NCI-H128 (cell line): Measurements from ENCODE around the gene WDR5B.

Experiments
- DNase-seq: peaks from one replicate; lab custom pipeline; 2025; ENCODE audit not compliant: unreplicated experiment; lab: John Stamatoyannopoulos, UW

Gene WDR5B

DNA sequence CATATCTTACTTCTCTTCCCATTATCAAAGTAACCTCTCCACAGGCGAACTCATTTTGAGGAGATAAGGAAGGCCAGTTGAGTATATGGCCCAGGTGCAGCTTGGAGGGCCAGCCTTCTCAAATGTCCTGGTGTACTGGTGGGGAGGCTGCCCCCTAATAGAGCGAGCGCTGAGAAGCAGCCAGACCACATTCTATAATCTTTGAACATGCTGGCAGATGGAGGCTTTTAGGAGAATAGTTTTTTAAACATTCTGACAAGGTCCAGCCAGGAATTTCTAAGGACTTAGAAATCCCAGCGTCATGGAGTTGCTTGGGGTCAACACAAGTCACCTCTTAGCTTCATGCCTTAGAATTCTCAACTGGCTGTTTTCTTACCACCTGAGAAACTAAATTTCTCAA, 5.8 kb downstream of the WDR5B start:
- DNase-seq: no peak

DNA sequence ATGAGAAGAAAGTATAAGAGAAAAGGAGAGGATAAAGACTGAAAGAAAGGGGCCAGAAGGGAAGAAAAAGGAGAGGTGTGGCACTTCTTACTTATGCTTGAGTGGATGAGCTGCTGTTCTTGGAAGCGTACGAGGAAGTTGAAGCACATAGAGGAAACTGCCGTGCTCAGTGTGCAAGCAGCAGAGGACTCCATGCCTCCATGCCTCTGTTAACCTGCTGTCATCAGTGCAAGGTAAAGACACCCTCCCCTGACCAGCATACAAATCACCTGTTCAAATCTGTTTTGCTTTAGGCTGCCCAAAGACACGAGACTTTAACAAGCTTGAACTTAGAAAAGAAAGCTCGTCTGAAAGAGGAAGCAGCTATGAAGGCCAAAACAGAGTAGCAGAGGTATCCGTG, 6.4 kb downstream of the WDR5B start:
- DNase-seq: no peak

DNA sequence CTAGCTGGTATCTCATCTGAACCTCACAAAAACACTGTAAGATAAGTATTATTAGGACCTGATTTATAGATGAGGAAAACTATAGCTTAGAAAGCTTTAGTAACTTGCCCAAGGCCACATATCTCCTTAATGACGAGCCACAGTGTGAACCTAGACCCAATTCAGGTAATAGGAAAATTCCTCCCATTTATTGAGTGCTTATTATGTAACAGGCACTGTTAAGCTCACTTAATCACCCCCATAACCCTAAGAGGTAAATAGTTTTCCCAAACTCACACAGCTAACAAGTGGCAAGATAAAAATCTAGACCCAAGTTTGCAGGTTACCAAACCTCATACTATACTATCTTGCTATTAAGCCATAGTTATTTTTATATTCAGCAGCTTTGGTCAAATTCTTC, 7.9 kb downstream of the WDR5B start:
- DNase-seq: no peak

DNA sequence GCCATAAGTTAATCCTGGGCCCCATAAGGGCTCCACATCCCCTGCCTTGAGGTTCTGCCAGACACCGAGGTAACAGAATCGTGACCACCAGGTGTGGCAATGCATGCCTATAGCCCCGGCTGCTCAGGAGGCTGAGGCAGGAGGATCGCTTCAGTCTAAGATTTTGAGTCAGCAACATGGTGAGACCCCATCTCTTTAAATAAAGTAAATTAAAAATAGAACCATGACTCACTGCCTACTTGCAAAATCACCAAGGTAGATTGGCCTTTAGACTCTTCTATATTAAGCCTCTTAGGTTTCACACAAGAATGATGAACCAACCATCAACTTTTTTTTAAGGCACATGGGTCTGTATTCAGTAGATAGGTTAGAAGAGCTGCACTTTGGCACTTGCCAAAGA, 9.7 kb downstream of the WDR5B start:
- DNase-seq: no peak

DNA sequence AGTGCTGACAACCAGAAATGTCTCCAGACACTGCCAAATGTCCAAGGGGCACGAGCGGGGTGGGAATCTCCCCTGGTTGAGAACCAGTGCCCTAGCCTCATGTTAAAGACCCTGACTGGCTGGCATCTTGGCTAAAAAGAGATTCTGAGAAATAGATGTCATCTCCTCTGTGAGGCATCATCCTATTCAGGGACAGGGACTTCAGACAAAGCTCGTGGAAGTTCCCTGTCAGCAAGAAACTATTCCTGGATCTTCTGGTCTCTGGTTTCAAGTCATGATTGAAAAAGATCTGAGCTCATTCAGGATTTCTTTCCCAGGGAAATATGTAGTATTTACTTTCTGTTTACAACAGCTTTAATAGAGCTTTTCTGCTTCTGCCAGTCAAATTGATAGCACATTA, 10.8 kb downstream of the WDR5B start:
- DNase-seq: no peak

DNA sequence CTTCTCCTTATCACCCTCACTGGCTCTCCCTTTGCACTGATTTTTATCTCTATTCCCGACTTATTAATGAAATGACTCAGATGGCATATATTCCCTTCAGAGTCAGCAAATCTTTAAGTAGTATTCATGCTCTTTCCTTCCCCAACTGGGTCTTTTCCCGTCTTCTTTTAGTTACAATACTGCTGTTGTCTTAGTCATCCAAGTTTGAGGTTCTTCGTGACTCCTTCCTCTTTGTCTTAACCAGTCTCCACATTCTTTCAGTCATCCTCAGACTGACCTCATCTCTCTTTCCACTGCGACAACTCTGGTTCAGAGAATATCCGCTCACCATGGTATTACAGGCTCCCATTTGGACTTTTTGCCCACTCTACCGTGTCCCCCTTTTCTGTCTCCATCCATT, 12.4 kb downstream of the WDR5B start:
- no peak for DNase-seq

DNA sequence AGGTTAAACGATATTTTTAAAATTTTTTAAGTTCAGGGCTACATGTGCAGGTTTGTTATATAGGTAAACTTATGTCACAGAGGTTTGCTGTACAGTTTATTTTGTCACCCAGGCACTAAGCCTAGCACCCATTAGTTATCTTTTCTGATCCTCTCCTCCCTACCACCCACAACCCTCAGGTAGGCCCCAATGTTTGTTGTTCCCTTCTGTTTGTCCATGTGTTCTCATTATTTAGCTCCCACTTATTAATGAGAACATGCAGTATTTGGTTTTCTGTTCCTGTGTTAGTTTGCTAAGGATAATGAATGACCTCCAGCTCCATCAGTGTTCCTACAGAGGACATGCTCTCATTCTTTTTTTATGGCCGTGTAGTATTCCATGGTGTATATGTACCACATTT, 16.9 kb downstream of the WDR5B start:
- DNase-seq: no peak

DNA sequence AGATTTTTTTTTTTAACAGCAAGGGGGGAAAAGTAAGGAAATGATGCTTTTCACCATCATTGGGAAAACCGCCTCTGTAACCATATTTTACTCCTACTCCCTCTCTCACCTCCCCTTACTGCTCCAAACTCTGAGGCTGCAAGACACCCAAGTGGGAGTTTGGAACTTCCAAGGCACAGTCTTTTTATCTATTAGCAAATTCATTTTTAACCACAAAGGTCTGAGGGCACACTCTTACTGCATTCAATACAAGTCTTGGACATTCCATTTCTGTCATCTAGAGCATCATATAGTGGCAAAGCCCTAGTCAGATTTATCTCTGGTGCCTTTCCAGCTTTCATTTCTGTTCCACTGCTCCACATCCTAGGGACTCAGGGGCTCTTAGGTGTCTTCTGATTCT, 18.7 kb downstream of the WDR5B start:
- DNase-seq: no peak

DNA sequence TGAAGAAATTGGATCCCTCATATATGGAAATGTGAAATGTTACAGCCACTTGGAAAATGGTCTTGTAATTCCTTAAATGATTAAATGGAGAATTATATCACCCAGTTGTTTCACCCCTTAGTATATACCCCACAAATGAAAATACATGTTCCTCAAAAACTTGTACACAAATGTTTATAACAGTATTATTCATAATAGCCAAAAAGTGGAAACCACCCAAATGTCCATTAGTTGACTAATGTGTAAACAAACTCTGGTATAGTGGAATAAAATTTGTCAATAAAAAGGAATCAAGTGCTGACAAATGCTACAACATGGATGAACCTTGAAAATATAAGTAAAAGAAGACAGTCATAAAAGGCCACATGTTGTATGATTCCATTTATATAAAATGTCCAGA, 19.4 kb downstream of the WDR5B start:
- DNase-seq: no peak

DNA sequence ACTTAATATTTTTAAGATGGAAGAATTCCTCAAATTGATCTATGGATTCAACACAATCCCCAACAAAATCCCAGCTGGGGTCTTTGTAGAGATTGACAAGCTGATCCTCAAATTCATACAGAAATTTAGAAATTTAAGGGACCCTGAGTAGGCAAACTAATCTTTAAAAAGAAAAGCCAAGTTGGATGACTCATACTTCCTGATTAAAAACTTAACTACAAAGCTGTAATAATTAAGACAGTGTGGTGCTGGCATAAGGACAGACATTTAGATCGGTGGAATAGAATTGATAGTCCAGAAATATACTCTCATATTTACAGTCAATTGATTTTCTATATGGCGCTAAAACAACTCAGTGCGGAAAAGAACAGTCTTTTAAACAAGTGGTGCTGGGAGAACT, 20.3 kb downstream of the WDR5B start:
- no peak for DNase-seq

DNA sequence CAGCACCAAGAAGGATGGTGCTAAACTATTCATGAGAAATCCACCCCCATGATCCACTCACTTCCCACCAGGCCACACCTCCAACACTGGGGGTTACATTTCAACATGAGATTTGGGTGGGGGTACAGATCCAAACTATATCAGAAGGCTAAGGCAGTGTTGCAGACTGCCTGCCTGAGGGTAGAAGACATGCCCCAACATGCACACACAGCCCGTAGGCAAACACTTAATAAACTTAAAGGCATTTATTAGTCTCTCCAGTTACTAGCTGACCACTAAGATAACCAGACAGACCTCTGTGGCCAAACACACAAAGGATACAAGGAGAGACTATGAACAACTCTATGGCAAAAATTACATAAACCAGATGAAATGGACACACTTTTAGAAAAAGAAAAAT, 21.7 kb downstream of the WDR5B start:
- DNase-seq: no peak

DNA sequence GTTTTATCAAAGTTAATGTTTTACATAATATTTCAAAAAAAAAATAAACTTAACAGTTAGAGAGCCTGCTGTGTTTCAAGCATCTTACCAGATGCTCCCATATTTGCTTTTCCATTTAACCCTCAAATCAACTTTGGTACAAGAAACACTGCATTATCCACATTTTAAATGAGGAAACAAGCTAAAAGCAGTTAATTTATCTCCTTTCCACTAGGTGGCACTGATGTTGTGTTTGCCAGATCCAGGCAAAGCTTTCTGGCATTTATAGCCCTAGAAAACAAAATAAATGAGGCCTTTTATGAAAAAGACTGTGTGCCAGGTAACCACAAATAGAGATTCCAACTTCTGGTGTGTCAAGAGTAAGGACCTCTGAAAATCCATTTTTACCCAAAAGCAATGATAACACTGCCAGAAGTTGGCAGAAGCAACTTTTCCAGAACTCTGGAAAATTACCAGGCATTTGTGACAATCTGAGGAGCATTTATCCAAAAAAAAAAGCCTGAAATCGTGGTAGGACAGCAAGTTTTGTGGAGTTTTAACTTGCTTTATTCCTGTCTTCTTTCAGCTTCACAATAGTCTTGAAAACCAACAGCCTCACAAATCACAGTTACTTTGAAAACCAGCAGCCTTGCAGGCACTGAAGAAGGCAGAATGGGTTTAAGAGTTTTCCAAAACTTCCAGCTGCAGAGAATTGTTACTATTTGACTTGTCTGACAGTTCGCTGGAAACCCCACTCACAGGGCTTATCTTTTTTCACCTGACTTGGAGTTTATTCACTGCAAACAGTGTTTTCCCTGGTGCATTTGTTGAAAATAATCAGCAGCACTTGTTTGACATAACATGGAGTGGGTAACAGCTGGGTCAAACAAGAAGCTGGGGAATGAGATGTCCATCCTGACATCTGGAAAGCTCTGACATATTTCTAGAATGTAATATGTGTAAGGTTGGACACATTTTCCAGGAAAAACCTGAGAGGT, 22.7 kb downstream of the WDR5B start:
- no peak for DNase-seq

DNA sequence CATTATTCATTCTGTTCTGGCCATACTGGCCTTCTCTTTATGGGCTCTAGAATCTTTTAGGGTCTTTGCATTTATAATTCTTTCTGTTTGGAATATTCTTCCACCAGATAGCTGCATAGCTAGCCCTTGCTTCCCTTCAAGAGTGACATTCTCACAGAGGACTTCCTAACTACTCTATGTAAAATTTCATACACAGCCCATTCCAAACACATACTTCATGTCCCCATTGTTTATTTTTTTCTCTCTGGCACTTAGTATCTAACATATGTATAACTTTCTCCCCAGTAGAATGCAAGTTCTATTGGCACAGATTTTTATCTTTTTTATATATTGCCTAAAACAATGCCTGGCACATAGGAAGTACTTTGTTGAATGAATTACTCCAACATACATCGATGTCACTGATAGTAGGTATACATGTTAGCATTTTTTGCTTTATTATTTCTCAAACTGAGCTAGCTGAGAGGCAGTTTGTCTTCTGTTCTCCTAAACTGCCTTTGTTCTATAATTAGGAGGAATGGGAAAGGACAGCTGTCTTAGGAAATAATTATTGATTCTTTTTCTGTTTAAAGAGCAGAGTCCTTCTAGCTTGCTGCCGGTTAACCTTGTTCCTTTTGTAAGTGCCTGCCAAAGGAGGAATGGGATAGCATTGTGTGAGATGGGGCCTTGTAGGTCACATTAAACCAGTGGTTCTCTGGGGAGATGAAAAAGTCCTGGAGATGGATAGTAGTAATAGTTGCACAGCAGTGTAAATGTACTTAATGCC, 24.0 kb downstream of the WDR5B start:
- no peak for DNase-seq

DNA sequence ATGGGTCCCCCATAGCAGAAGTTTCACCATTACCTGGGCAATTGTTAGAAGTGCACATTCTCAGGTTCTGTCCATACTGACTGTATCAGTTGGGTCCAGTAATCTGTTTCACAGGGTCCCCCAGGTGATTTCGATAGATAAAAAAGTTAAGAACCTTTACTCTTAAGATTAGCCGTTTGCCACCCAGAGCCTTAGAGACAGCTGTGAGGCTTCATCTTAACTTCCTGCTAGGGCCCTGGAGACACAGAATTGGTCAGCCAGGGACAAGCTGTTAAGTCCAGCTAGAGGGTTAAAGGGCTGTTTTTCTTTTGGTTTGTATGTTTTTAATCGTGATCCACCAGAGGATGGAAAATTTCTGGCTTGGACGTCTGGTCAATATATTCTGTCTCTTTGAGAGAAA, 25.2 kb downstream of the WDR5B start:
- DNase-seq: no peak

DNA sequence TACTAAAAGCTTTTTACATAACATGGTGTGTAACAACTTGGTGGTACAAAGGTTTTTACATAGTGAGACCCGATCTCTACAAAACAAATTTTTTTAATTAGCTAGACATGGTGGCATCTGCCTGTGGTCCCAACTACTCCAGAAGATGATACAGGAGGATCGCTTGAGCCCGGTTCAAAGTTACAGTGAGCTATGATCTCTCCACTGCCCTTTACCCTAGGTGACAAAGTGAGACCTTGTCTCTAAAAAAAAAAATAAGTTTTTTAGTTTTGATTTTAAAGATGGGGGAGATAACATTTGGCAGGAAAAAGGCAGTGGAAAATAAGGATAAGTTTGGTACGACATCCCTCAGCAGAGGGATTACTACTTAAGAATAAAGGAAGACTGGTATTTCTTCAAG, 26.0 kb downstream of the WDR5B start:
- no peak for DNase-seq

DNA sequence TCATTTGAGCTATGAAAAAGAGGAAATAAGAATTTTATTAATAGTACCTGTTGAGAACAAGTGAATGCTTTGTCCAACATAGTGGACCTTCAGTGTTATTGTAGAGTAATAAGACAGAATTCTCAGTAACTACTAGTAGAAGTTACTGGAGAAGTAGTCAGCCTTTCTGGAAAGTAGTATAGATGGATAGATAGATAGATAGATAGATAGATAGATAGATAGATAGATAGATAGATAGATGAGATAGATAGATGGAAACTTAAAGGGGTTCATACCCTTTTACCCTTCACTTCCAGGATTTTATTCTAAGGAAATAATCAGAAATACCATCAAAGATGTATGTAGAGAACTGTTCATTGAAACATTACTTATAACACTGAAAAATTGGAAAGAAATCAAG, 26.7 kb downstream of the WDR5B start:
- no peak for DNase-seq

DNA sequence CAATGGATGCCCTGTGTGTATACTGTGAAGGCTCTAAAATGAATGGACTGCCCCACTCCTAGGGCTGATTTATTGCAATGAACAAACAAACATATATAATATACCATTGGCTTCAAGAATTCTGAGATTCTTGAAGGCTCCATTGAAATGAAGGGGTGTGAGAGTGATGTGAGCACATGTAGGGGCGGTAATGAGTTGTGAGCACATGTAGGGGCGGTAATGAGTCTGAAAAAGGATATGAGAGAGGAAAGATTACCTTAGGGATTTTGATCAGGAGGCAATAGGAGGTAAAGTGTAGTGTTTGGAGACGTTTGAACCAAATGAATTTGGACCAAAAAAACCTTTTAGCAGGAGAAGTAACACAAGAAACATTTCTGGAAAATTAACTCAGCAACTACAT, 28.2 kb downstream of the WDR5B start:
- no peak for DNase-seq

DNA sequence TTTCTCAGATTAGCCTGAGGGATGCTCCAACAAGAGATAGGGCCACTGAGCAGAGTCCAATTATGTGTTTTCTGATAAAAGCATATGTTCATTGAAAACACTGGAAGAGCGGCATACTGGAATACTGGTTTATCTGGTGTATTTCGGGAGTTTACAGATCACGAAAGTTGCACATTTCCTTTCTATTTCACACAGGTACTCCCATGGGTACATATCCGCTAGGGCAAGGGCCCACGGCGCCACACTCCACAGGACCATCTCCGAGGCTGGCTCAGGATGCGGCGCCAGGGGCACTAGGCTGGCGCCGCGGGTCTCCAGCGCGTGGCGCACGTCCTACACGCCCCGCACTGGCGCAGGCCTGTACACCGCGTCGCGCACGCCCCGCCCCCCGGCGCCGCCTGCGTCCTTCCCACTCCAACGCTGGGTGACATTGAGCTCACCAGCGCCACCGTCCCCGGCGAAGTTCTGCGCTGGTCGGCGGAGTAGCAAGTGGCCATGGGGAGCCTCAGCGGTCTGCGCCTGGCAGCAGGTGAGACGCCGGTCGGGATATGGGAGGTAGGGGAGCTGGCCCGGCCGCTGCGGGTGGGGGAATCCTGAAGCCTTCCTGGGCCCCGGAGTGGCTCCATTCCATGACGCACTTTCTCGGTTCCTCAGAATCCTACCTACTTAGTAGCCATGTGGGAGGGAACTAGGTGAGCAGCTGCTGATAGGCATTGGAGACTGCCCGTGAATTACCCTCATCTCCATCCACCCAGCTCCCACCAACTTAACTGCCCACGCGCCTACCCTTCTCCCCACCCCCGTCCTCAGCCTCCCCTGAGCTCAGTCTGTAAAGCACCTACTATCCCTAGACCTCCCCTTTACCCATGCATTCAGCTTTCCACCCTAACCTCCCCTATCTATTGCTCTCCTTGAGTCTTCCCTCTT, 31.8 kb downstream of the WDR5B start, which contains the start of gene FAM162A:
FAM162A (plus strand) TSS at position 412 of the 927 bp plus-strand sequence; CDS start at position 496, 84 bp downstream.
- DNase-seq: peak; percentile 96

DNA sequence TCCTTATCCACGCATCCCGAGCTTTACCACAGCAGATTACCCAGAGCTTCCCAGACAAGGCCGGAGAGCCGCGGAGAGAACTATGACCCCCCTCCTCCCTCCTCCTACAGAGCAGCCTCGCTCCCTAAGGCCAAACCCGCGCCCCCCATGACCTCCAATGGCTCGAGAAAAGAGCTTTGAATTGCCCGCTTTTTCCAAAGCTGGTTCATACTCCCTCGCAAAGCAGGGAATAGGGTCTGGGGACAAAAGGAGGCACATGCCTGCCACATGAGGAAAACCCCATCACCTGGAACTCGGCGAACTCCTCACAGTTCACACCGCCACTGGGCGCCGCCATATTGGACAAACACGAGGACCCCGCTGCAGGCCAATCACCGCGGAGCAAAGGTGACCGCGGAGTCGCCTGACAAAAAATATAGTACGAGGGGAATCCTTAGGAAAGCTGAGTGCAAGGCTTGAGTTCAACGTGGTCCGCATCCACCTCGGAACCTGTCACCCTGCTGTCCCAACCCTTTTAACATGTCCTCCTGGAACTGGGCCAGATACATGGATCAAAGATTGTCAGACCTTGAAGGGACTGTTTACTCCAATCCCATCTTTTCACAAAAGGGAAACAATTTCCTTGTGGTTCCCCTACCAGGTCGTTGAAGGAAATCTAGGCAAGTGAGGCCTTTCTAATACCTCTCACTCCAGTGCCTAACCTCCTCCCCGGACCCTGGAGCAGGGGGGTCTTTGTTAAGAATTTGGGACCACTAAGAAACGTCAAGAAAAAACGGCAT, 32.8 kb downstream of the WDR5B start, which contains the start of gene MIX23:
MIX23 (minus strand) TSS at position 344 of the 779 bp plus-strand sequence; CDS start at position 337, 7 bp downstream.
- DNase-seq: peak; percentile 79

DNA sequence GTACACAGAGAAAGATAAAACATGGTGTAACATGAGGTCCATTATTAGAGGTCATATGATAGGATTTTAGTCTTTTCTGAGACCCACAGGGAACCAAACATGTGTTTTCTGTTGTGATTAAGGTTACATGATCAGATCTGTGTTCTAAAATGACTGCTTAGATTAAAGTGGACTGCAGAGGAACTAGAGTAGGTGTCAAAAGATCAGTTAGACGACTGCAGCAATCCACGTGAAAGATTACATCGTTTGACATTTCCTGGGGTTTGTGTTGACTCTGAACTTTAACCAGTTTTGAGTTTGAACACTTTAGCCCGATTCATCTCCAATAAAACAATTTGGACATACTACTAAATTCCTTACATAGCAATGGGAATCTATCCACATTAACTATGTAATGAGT, 37.9 kb downstream of the WDR5B start:
- DNase-seq: no peak
